NCI-H128 (cell line): ENCODE measurements around the gene TNRC6B.
"Not testable (repeated sequence)": the region's sequence is repeated elsewhere in the genome, so short reads cannot be mapped to it uniquely, and the experiment has no call there.

ENCODE experiments used
- DNase-seq: peaks from one replicate; lab custom pipeline; 2025; ENCODE audit not compliant: unreplicated experiment; lab: John Stamatoyannopoulos, UW

Gene TNRC6B

DNA sequence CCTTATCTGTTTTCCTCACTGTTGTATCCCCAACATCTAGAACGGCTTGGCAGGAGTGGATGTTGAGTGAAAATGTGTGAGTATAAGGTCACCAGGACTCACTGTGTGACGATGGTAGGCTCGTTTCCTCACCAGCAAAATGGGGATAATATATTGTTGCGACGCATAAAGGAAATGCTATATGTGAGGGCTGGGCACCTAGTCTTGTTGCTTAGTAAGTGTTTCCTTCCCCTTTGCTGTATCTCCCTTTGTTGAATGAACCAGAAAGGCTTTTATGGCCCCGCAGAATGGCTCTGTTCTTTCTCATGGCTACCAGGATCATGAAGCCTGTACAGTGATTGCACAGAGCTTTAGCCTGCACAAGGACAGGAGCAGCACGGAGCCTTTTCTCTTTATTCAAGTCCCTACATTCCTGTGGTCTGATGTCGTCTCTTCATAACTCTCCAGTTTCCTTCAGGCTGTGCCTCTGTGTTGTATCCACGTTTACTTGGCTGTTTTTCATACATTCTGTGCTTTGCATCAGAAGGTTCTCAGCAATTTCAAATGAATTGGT is 5.4 kb downstream of the TNRC6B start:
- no peak for DNase-seq

GRCh38 chr22:40183603-40184002 is 5.9 kb downstream of the TNRC6B start:
- not testable (repeated sequence) for DNase-seq

DNA sequence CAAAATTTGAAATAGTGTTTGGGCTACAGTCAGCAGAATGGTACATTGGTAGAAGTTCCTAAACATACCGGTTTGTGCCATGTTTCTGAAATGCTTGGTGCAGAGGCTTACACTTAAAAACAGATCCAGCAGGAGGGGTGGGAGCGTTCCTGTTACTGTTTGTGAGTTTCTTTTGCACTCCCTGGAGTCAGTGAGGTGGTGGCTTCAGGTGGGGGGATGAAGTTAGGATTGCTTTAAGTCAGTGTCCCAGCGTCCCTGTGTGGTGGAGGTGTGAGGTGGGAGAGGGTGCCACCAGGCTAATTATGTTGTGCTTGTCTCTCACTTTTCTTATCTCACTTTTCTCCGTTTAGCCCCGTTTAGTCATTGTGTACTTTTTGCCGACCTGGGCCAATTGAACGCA is 9.7 kb downstream of the TNRC6B start:
- DNase-seq = no peak

- DNase-seq = no peak
Observed at GRCh38 chr22:40189997-40190396, 12.3 kb downstream of the TNRC6B start.

DNA sequence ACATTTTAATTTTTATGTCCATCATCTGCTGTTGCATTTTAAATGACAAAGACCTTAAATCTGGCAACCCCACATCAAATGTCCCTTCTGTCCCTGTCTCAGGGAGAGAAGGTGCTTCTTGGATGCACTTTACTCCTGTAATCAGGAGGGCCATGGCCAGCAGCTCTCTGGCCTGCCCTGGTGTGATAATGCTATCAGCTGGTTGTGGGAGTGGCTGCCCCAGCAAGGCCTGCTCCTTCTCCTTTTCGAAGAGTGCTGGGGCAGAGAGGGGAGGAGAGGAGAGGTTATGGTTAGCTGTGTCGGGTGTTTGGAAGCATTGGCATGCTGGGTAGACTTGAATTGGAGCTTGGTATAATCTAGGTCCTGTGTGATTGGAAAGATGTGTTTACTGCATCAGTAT is 12.8 kb downstream of the TNRC6B start:
- DNase-seq = no peak

DNA sequence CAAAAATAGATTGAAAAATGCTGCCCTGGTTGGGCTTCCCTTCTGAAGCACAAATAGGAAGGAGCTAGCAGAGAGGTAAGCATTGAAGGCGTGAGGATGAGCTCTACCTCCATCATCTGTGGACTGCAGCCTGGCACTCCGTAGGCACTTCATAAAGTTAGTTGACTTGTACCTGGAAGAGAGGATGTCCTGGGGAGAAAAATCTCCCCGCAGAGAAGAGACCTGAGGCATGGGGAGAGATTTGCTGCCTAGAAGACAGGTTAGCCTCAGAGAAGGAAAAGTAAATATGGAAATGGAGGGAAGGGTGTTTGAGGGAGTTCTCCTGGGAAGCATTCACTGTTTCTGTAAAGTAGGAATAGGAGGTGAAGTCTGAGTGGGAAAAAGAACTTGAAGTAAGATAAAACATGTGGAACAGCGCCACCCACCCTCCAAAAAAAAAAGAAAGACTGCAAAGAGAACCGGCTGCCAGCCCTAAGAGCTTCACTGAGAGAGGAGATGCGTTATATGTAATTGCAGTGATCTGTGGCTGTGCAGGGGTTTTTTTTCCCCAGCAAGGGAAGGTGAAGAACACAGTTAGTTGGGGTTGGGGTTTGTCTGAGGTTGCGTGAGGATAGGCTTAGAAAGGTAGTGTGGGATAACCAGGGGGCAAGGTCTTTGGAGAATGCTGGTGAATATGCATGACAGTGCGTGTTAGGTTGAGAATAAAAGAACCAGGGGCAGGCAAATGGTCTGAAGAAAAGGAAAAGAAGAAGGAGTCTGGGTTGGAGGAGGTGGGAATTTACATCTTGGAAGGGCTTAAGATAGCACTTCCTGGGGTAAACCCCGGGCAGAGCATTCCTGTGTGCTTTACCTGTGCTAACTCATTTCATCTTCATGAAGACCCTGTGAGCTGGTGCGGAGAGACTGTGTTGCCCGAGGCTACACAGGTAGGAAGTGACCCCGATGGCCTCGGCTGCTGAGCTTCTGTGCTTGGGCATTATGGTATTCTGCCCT is 16.0 kb downstream of the TNRC6B start:
- no peak for DNase-seq

GRCh38 chr22:40194656-40195055 is 16.9 kb downstream of the TNRC6B start:
- no peak for DNase-seq

DNA sequence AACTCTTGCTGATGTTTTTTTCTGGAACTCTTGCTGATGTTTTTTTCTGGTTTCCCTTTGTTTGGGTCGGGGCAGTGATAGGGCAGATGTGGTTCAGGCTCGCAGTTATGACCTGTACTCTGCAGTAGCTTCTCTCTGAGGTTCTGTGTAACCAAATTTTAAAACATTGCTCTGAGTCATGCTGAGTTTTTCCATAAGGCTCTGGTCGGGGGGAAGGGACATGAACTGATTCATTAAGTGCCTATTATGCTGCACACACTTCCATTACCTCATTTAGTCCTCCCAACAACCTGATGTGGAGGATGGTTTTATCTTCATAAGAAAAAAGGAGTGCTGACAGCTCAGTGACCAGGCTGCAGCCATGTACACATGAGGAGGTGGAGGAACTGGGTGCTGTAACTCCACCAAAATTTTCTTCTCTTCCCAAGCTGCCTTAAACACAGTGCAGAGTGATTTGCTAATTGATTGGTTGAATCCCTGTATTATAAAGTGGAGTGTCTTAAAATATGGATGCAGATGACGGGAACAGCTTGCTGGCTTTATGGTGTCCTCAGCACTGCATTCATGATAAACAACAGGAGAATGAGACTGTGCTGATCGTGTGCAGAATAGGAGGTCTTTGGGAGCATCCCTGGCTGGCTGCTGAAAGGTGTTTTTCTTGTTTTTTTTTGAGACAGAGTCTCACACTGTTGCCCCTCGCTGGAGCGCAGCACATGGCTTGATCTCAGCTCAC is 19.1 kb downstream of the TNRC6B start:
- no peak for DNase-seq

DNA sequence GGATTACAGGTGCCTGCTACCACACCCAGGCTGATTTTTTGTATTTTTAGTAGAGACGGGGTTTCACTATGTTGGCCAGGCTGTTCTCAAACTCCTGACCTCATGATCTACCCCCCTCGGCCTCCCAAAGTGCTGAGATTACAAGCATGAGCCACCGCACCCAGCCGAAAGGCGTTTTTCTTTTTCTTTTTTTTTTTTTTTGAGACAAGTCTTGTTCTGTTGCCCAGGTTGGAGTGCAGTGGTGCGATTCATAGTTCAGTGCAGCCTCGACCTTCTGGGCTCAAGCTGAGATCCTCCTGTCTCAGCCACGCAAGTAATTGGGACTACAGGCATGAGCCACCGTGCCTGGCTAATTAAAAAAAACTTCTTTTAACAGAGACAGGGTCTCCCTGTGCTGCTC is 19.7 kb downstream of the TNRC6B start:
- DNase-seq = not testable (repeated sequence)

DNA sequence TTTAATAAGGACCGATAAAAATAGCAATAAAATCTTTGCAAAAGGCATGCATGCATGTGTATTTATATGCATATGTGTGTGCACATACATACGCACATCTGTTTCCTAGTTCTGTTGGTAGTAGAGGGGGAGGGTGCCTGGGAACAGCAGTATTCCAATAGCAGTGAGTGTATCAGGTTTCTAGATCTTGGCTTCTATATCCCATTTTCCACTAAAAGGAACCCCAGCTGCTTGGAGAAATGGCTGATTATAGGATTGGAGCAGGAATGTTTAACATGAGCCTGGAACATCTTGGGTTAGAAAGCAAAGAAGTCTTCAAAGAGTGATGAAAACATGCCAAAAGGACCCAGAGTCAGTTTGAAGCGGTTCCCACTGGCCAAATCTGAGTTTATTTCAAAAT is 21.0 kb downstream of the TNRC6B start:
- no peak for DNase-seq

- DNase-seq = no peak
Observed at GRCh38 chr22:40199223-40199622, 21.5 kb downstream of the TNRC6B start.

DNA sequence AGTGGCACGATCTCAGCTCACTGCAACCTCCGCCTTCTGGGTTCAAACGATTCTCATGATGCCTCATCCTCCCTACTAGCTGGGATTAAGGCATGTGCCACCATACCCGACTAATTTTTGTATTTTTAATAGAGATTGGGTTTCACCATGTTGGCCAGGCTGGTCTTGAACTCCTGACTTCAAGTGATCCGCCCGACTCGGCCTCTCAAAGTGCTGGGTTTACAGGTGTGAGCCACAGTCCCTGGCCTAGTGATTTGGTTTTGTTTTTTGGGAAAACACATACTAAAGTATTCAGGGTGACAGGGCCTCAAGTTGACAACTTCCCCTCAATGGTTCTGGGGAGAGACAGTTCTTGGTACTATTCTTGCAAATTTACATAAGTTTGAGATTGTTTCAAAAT is 22.1 kb downstream of the TNRC6B start:
- no peak for DNase-seq

DNA sequence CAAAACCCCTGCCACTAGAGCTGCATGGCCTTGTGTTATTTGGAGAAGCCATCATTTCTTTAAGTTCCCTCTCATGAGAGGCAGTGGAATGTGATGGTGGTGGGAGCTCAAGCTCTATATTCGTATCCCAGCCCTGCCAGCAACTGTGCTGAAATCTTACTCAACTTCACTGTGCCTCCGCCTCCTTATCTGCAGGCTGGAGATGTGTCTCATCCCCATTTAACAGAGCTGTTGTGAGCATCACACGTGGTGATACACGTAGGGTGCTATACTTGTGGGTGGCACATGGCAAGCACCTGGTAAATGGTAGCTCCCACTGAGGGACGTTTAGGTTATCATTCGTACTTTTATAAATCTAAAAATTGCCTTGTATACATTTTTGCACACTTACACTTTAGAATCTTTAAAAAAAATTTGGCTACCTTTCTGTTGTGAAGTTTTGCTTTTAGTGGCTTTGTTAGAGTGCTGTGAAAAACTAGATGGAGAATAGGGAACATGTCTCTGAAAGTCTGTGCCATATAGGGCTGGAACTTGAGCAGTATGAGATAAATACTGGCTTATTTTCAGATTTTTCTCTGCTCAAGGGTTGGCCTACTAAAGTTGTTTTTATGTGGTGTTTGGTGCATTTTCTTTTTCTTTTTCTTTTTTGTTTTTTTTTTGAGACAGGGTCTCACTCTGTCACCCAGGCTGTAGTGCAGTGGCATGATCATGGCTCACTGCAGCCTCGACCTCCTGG is 23.2 kb downstream of the TNRC6B start:
- no peak for DNase-seq

- DNase-seq = no peak
Observed at GRCh38 chr22:40202225-40202944, 24.7 kb downstream of the TNRC6B start.

- DNase-seq = no peak
Observed at GRCh38 chr22:40203572-40203971, 25.8 kb downstream of the TNRC6B start.

DNA sequence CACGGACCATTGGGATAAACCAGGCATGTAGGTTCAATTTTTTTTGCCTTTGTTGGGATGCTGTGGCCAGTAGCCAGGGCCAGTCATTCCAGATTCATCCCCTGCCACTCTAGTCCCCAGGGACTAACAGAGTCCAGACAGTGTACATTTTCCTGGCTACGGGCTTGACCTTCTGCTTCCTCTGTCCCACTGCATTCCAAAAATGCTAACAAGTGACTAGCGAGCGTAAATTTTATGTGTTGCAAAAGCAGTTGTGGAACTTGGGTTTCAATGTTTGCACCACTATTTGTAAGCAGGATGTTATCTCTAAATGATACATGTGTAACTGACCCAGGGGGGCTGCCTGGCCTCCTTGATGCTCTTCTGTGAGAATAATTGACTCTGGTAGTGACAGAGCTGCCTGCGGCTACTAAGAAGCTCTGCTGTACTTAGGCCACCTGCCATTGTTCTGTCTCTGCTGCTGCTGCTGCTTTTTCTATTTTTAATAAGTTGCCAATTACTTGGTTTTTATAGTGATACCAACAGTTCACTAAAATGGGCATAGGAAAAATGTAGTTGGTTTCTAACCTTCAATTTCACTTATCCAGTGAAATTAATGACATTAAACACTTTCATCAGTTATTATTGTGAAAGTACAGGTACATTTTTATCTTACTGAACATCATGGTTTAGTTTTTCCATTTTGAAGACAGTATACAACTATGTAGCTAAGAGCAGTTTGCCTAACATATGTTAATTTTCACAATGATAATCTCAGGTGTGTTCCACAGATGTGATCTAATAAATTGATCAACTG is 26.8 kb downstream of the TNRC6B start:
- DNase-seq = no peak

DNA sequence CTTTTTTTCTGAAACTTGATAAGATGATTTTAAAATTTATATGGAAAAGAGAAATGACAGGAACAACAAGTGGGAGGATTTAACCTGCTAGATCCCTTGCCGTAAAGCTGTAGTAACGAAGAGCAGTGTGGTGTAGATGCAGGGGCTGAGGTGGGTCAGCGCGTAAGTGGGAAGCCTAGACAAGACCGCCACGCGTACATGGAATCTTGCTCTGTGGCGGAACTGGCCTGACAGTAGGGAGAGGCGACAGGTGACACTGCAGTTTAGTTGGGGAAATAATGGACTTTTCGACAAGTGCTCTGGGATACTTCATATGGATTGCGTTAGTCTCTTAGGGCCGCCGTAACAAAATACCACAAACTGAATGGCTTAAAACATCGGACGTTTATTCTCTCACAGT is 28.8 kb downstream of the TNRC6B start:
- DNase-seq = no peak

GRCh38 chr22:40210818-40211217 is 33.1 kb downstream of the TNRC6B start:
- no peak for DNase-seq

DNA sequence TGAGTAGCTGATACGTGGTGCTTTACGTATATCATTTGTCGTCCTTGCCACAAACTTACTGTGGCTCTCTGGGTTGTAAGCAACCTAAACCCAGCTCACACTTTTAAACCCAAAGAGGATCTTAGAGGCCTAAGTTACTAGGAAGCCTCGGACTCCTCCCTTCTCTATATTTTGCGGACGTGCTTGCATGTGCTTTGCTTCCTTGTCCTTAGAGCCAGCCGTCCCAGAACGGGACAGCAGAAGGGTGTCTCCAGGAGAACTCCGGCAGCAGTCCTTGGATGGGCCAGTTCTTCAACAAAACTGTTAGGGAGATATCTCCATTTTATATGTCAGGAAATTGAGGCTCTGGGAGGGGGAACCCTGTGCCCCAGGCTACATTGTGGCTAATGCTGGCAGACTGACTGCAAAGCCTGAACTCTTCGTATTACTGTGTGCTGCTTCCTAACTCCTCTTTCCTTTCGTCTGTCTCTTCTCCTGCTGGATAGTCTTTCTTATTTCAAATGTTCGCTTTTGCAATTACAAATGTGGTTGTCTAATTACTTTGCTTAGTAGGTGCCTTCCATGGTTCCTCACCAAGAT is 33.8 kb downstream of the TNRC6B start:
- no peak for DNase-seq
